Ishikawa (cell line): ENCODE measurements around the gene ICA1.

Experiments used
- CEBPB ChIP-seq: IDR thresholded peaks from 2 replicates; pipeline ENCODE4 v1.6.1; 2012
- CREB1 ChIP-seq: IDR thresholded peaks from 2 replicates; pipeline ENCODE4 v1.6.1; 2012; ENCODE audit warnings: low read depth
- EGR1 ChIP-seq: IDR thresholded peaks from 2 replicates; pipeline ENCODE4 v1.6.1; 2012
- EP300 ChIP-seq: IDR thresholded peaks from 2 replicates; pipeline ENCODE4 v1.6.1; 2012; ENCODE audit warnings: borderline replicate concordance
- FOXM1 ChIP-seq: IDR thresholded peaks from 2 replicates; pipeline ENCODE4 v1.6.1; 2012; ENCODE audit warnings: low read depth, borderline replicate concordance
- RAD21 ChIP-seq: IDR thresholded peaks from 2 replicates; pipeline ENCODE4 v1.6.1; 2012; ENCODE audit warnings: low read depth
- TAF1 ChIP-seq: IDR thresholded peaks from 2 replicates; pipeline ENCODE4 v1.6.1; 2012; ENCODE audit warnings: low read depth, mild to moderate bottlenecking
- TF ChIP-seq, protein P1 (sequence below): IDR thresholded peaks from 2 replicates; pipeline ENCODE4 v1.6.1; 2012; ENCODE audit warnings: low read depth, mild to moderate bottlenecking
- TF ChIP-seq, protein P2 (sequence below): IDR thresholded peaks from 2 replicates; pipeline ENCODE4 v1.6.1; 2012

DNA sequence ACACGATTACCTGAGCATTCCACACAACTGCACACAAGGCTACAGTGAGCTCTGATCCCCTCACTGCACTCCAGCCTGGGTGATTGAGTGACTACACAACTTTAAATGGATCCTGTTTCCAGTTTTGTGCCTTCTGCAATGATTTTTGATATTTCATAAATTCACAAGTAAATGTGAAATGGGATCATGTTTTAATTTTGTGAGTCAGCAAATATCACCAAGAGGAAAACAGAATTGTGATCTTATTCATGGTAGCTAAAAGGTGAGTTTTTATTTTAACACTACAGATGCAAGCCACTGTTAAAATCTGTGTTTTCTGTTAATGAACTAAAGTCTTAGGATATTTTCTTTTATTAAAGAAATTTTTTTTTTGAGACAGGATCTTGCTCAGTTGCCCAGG is 11.4 kb downstream of the ICA1 start:
- TF ChIP-seq CEBPB (no peak), EGR1 (no peak), TAF1 (no peak), EP300 (no peak), FOXM1 (no peak), CREB1 (no peak), RAD21 (no peak)
- TF ChIP-seq, protein P1, sequence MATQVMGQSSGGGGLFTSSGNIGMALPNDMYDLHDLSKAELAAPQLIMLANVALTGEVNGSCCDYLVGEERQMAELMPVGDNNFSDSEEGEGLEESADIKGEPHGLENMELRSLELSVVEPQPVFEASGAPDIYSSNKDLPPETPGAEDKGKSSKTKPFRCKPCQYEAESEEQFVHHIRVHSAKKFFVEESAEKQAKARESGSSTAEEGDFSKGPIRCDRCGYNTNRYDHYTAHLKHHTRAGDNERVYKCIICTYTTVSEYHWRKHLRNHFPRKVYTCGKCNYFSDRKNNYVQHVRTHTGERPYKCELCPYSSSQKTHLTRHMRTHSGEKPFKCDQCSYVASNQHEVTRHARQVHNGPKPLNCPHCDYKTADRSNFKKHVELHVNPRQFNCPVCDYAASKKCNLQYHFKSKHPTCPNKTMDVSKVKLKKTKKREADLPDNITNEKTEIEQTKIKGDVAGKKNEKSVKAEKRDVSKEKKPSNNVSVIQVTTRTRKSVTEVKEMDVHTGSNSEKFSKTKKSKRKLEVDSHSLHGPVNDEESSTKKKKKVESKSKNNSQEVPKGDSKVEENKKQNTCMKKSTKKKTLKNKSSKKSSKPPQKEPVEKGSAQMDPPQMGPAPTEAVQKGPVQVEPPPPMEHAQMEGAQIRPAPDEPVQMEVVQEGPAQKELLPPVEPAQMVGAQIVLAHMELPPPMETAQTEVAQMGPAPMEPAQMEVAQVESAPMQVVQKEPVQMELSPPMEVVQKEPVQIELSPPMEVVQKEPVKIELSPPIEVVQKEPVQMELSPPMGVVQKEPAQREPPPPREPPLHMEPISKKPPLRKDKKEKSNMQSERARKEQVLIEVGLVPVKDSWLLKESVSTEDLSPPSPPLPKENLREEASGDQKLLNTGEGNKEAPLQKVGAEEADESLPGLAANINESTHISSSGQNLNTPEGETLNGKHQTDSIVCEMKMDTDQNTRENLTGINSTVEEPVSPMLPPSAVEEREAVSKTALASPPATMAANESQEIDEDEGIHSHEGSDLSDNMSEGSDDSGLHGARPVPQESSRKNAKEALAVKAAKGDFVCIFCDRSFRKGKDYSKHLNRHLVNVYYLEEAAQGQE = no peak
- TF ChIP-seq, protein P2, sequence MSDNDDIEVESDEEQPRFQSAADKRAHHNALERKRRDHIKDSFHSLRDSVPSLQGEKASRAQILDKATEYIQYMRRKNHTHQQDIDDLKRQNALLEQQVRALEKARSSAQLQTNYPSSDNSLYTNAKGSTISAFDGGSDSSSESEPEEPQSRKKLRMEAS = no peak
